ENCODE data around the gene SLC38A5.

SLC38A5 gene

GRCh38 chrX:48490661-48491060 is 20.6 kb upstream of the SLC38A5 start:
- no peak for DNase-seq

DNA sequence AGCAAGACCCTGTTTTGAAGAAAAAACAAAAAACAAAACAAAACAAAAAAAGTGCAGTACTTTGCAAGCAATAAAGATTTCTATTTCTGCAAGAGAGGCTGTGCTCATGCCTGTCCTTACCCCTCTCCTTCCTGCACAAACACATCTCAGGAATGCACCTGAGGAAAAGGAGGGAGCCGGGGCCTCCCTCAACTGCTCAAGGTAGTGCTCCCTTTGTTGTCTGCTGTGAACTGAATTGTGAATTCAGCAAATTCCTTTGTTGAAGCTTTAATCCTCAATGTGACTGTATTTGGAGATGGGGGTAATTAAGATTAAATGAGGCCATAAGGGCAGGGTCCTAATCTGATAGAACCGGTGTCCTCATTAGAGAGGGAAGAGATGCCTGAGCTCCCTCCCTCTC is 19.8 kb upstream of the SLC38A5 start:
- no peak for DNase-seq

DNA sequence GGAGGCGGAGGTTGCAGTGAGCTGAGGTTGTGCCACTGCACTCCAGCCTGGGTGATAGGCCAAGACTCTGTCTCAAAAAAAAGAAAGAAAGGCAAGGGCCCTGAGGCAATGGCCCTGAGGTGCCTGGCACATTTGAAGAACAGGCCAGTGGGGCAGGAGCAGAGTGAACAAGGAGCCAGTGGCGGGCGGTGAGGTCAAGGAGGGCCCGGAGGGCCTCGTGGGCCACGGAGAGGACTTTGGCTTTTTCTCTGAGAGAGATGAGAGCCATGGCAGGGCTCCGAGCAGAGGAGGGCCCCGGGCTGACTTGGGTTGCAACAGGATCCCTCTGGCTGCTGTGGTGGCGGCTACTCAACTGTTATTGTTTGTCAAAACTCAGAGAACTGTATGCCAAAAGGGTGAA is 19.2 kb upstream of the SLC38A5 start:
- no peak for DNase-seq

DNA sequence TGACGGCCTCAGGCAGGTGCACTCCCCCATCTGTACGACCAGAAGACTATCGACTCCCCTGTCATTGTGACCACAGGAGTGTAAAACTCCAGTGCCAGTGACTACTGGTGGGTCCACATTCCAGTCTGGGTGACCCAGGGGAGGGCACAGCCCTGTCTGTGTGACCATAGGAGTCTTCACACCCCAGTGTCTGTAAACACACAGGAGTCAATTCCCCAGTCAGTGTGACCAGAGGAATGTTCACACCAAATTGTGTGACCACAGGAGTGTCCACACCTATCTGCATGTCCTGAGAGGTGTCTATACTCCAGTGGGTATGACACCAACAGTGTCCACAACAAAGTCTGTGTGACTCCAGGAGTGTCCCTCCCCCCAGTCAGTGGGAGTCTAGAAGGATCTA is 18.0 kb upstream of the SLC38A5 start:
- no peak for DNase-seq

GRCh38 chrX:48487362-48487798 is 17.3 kb upstream of the SLC38A5 start:
- peak; percentile 46 for DNase-seq

- no peak for DNase-seq
Observed at GRCh38 chrX:48482526-48482925, 12.5 kb upstream of the SLC38A5 start.

DNA sequence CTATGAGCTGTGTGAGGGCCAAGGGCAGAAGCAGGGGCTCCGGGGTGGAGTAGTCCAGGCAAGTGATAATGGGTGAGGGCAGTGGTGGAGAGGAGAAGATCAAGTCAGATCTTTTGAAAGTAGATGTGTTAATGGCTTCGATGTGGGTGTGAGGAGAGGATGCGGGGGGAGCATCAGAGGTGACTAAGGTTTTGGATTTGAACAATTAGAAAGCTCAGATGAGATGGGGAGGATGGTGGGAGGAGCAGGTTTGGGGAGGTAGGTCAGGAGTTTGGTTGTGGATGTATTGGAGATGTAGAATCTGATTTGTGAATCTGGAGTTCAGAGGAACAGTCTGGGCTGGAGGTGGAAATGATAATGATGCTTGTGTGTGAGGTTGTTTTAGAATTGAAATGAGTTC is 10.5 kb upstream of the SLC38A5 start:
- DNase-seq = no peak

GRCh38 chrX:48480142-48480541 is 10.1 kb upstream of the SLC38A5 start:
- DNase-seq = no peak

GRCh38 chrX:48478806-48479205 is 8.7 kb upstream of the SLC38A5 start:
- DNase-seq = no peak

DNA sequence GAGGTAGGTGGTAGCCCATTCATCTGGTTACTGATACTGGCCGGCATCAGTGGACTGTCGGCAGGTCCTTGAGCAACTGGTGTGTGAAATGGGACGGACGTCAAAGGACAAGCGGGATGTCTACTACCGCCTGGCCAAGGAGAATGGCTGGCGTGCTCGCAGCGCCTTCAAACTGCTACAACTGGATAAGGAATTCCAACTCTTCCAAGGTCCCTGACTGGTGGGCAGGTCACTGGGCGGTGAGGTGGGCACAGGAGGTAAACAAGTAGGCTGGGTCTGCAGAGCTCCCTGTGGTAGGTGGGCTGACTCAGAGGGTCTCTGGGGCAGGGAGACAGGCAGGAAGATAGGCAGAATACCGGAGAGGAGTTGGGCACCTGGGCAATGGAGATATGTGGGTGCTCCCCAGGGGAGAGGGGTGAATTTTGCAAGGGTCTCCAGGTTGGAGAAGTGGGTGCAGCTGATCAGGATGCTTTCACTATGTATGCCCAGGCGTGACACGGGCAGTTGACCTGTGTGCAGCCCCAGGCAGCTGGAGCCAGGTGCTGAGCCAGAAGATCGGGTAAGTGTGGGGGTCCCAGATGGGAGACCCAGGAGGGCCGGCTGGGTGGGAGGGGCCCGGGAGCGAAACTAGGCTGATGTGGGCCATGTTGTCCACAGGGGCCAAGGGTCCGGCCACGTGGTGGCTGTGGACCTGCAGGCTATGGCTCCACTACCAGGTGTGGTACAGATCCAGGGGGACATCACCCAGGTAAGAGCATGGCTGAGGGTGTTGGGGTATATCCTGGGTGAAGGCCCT is 8.1 kb upstream of the SLC38A5 start:
- no peak for DNase-seq

GRCh38 chrX:48476919-48477318 is 6.9 kb upstream of the SLC38A5 start:
- no peak for DNase-seq

DNA sequence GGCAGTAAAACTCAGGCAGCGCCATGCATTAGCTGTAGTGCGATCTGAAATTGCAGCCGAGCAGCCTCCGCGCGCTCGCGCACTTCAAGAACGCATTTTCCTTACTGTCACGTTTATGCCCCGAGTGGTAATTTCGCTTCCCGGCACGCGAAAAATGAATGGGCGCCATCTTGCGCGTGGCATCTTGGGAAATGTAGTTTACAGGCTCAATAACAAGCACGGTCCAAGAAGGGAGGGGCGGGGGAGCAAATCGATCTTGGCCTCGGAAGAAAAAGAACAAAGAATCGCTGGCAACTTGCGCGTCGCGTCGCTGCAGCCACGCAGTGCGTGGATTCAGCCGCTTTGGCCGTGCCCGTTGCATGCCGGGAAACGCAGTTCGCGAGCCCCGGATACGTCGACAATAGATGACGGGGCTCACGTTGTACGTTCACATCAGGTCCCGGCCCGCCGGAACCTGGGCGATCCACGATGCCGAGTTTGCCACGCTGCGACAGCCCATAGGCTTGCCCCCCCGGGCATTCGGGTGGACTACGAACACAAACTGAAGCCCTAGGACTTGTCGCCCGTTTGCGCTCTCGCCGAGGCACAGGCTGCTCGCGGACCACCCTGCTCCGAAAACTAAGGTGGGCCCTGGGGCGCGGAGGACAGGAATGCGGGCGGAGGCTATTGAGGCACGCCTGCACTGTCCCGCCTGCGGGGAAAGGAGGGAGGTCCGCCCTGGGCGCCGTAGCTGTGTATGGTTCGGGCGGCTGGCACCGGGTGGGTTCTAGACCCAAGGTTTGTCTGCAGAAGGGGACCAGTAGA is 5.9 kb upstream of the SLC38A5 start, which contains the start of gene FTSJ1:
TSS of gene FTSJ1 (plus strand) at position 426 of the 804 bp plus-strand sequence. CDS start 1,849 bp downstream, outside the sequence.
- peak; percentile 82 for DNase-seq

GRCh38 chrX:48475296-48475695 is 5.2 kb upstream of the SLC38A5 start:
- DNase-seq = no peak

- no peak for DNase-seq
Observed at GRCh38 chrX:48474581-48474980, 4.5 kb upstream of the SLC38A5 start.

- no peak for DNase-seq
Observed at GRCh38 chrX:48474127-48474526, 4.1 kb upstream of the SLC38A5 start.

- DNase-seq = no peak
Observed at GRCh38 chrX:48473704-48473990, 3.6 kb upstream of the SLC38A5 start.

GRCh38 chrX:48472851-48473703 is 3.0 kb upstream of the SLC38A5 start:
- no peak for DNase-seq

DNA sequence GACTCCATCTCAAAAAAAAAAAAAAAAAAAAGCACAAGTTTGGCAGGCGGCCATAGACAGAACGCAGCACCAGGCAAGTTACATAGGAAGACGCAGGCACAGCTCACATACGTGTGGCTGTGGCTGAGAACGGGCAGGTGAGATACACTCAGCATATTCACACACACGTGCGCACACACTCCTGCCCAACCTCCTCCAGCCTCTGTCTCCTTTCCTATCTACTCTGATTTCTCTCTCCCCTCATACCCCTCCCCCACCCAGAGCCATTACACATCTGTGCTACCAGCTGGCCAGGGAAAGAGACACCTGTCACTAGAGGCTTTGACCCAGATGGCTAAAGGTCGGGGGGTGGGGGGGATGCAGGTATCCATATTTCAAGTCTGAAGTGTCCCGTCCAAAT is 2.2 kb upstream of the SLC38A5 start:
- DNase-seq = no peak

DNA sequence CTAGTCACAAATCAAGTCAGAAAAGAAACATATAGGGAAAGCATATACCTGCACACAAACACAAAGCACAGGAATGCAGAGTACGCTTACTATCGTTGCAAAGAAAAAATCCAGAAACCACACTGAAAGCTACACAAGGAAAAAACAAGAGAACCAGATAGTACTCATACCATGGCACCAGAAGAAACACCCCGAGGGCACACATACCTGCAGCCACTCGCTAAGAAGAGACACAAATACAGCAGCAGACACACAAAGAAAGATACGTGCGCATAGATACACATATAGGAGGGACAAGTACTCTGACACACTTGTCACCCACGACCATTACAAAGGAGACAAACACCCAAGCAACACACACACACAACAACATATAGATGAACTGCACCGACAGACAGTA is 1.4 kb upstream of the SLC38A5 start:
- DNase-seq = no peak

DNA sequence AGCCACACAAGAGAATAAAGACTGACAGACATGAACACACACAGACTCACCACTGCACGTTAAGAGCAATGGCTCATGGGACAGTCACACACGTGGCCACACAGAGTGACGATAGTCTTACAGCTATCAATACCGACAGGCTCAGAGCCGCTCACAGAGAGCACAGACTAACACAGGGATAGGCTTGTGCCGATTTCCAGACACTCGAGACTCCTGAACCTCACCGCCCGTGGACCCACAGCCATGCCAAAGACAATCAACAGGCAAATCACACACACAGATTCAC is 716 bp upstream of the SLC38A5 start:
- no peak for DNase-seq

DNA sequence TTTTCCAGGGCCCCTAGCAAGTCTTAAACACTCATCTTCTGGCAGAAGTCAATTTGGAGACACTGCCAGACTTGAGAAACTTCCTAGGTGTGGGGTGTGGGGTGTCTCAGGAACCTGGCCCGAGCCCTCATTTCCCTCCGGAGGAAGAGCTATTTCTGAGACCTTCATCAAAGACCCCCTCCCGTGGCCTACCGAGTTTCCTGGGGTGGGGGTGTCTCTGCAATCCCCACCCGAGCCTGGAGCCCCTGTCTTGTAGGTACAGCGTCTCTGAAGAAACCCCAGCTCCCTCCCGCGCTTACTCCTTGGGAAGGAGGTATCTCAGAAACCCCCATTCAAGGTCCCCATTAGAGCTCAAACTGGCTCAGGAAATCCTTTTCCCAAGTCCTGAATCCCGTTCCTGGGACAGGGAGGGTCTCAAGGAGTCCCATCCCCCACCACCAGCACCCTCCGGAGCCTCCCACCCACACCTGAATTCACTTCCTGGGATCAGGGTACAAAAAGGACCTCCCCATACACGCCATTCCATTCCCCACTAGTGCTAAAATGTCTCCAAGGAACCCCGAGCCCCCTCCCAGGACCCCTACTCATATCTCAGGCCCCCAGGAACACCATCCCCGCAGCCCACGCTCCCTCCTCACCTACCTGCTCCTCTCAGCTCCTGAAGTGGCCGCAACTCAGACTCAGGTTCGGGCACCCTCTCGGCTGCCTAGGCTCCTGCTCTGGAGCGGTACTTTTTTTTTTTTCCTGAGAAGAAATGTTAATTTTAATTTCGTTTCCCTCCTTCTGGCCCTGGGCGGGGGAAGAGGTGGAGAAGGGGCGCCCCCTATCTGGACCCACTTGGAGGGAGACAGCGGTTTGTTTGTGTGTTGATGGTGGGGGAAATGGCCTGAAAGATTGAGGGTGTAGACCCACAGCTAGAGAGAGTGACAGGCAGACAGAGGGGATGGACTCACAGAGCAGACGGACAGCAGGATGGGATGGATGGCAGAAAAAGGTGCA is 1.1 kb downstream of the SLC38A5 start:
- peak; percentile 43 for DNase-seq

DNA sequence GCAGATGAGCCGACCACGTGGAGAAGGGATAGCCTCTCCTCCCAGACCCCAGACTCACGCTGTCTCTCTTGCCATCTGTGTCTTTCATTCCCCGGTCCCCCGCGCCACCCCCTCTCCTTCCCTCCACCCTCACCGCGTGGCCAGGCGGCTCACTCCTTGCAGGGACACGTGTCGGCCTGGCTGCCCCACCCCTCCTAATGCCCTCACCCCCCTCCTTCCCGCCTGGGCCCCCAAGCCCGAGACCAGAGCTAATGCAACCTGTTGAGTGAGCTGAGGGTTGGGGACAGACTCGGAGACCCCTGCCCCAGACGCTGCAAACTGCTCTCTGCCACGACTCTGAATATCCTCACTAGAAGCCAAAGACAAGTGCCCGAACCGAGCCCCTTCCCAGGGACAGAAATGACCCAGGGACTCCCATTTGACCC is 1.8 kb downstream of the SLC38A5 start:
- no peak for DNase-seq
